ENCODE measurements around the gene STX17. TPM values are rescaled to one million over a fixed set of nuclear protein-coding genes. Genes with fewer than 3 reads are reported as not detected.

Gene STX17
- total and polyA plus RNA-seq, 2 of the 13 experiments (the other 11 are each of a cell fraction or from before 2014, with no cell fraction given) = 8.3 to 25.7 TPM

- ATAC-seq = no peak
- Histone ChIP-seq H3K27me3 (ENCODE audit: control insufficient read depth in 1 of 2, insufficient read depth in 2 of 2, low read length in 2 of 2) (no peaks in the 10 kb centered on the region), H2AFZ (ENCODE audit: low read length) (no peak overlapping the region), H4K20me1 (ENCODE audit: insufficient read depth, low read length) (no peaks in the 10 kb centered on the region), H3K9ac (ENCODE audit: insufficient read depth, low read depth, low read length) (no peak overlapping the region), H3K4me3 (replicated peaks in 1 of 3; ENCODE audit: insufficient read depth in 1 of 3, low read depth in 2 of 3, low read length in 3 of 3) (no peak overlapping the region), H3K9me3 (ENCODE audit: low read length) (no peaks in the 10 kb centered on the region), H3K79me2 (ENCODE audit: insufficient read depth, low read length) (no peaks in the 10 kb centered on the region), H3K36me3 (replicated peaks in 1 of 2; ENCODE audit: control insufficient read depth in 1 of 2, insufficient read depth in 2 of 2, low read length in 2 of 2) (peaks cover 3 to 25% of the 10 kb centered on the region in 2 experiments; a peak in 3 of 5 replicates), H3K4me1 (ENCODE audit: insufficient read depth, low read length) (no peaks in the 10 kb centered on the region), H3K4me2 (ENCODE audit: low read depth, low read length) (no peak overlapping the region), H3K27ac (ENCODE audit: extremely low read length, insufficient read depth, low read length) (no peak overlapping the region)
- POLR2A ChIA-PET = no interaction called here
- CTCF ChIA-PET (ENCODE audit: low intra/inter-chr PET ratio, low total read pairs) = no interaction called here
- no peak for DNase-seq (ENCODE audit: low spot score)
- TF ChIP-seq MLLT10 (CRISPR knock-in tag; IDR thresholded peaks at IDR 0.05) = no peak
- TF ChIP-seq MAFK (conservative IDR thresholded peaks at IDR 0.05 in 1 of 2, IDR thresholded peaks at IDR 0.05 in 1 of 2; ENCODE audit: low read length in 2 of 2) = peak; percentile 64 to 78
- TF ChIP-seq ETV5 (CRISPR knock-in tag; IDR thresholded peaks at IDR 0.05; ENCODE audit: borderline replicate concordance) = no peak
- TF ChIP-seq MAFF (IDR thresholded peaks at IDR 0.05; ENCODE audit: low read depth, low read length) = peak; percentile 64
- in situ Hi-C loops (cut with HindIII; ENCODE audit: extremely low pct_ligation_motif_present, low pct_unique_long_range_greater_than_20kb) = loop anchor here (10.0 to 25.0 kb wide), 3 partner anchors 215 to 832 kb away; no protein-coding TSS in a partner anchor
- no peak for FAIRE-seq
- no TSS peak for BruUV-seq (replicated peaks)
- intact Hi-C loops (cut with micrococcal nuclease; ENCODE audit: unreplicated experiment) = no loop called here
- WGBS (ENCODE audit: low lambda C conversion rate) = 88% methylated on average over 1 of the region's 1 CpG
Observed at GRCh38 chr9:100019541-100019940, 113.1 kb downstream of the STX17 start.

Other genes starting within 250 kb of the STX17 start
- gene NR4A3, start 84.8 kb upstream of the STX17 start, total RNA-seq (2016; rRNA removed; fragmentation: Illumina TruSeq; extraction: Trizol) = 0.02 TPM in 1 of 2 replicates, not detected in the other
- 0.03 and 0.09 TPM in 2 replicates for gene NR4A3, start 84.8 kb upstream of the STX17 start, polyA plus RNA-seq (2011; rRNA removed)
- 7.4 and 13.8 TPM in 2 replicates for gene ERP44, start 192.3 kb downstream of the STX17 start, total RNA-seq (2016; rRNA removed; fragmentation: Illumina TruSeq; extraction: Trizol)
- gene ERP44, start 192.3 kb downstream of the STX17 start, polyA plus RNA-seq (2011; rRNA removed) = 8.7 and 8.9 TPM in 2 replicates
- gene INVS, start 192.6 kb downstream of the STX17 start, total RNA-seq (2016; rRNA removed; fragmentation: Illumina TruSeq; extraction: Trizol) = 16.3 and 17.1 TPM in 2 replicates
- gene INVS, start 192.6 kb downstream of the STX17 start, polyA plus RNA-seq (2011; rRNA removed) = 11.3 and 12.2 TPM in 2 replicates

All from HepG2 (cell line).